Tibial nerve (tissue), 4 donors: ENCODE results near the gene AHNAK2.

Experiments used
- EP300 ChIP-seq, 2 donors: sonication (generic); formaldehyde crosslinking; IDR thresholded peaks; one replicate each; pipeline ENCODE4 v1.6.1; 2017; ENCODE audit warnings: antibody characterized with exemption in 2 of 2, mild to moderate bottlenecking in 1 of 2
- POLR2A ChIP-seq, 2 donors: fragments of 450-650 bp; IDR thresholded peaks; one replicate each; pipeline ENCODE4 v1.6.1; 2017; ENCODE audit warnings: antibody characterized with exemption in 2 of 2, mild to moderate bottlenecking in 2 of 2, moderate library complexity in 2 of 2
- TF ChIP-seq, protein P1 (sequence below), 5 experiments: fragments of 200-600 bp in 3 of 5; fragments of 450-650 bp in 2 of 5; sonication (generic) in 3 of 5; IDR thresholded peaks; one replicate each; pipeline ENCODE4 v1.5.1; 2016 to 2019; ENCODE audit warnings: antibody characterized with exemption in 5 of 5, mild to moderate bottlenecking in 3 of 5, moderate library complexity in 2 of 5

DNA sequence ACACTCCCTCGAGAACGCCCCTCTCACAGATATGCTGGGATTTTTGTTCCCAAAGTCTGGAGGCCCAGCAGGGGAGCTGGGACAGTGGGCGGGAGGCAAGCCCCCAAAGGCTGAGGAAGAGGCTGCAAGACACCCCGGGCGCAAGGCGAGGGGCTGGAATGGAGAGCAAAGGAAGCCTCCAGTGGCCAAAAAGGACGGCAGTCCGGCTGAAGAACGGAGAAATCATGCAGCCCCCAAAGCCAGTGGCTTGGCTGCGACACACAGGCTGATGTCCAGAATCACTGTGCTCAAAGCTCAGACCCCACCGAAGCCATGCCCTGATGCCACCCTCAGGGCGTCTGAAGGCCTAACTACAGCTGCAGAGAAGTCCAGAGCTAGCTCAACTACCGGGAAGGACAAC, 18.3 kb upstream of the AHNAK2 start:
- TF ChIP-seq, protein P1, sequence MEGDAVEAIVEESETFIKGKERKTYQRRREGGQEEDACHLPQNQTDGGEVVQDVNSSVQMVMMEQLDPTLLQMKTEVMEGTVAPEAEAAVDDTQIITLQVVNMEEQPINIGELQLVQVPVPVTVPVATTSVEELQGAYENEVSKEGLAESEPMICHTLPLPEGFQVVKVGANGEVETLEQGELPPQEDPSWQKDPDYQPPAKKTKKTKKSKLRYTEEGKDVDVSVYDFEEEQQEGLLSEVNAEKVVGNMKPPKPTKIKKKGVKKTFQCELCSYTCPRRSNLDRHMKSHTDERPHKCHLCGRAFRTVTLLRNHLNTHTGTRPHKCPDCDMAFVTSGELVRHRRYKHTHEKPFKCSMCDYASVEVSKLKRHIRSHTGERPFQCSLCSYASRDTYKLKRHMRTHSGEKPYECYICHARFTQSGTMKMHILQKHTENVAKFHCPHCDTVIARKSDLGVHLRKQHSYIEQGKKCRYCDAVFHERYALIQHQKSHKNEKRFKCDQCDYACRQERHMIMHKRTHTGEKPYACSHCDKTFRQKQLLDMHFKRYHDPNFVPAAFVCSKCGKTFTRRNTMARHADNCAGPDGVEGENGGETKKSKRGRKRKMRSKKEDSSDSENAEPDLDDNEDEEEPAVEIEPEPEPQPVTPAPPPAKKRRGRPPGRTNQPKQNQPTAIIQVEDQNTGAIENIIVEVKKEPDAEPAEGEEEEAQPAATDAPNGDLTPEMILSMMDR (IDR thresholded peaks at IDR 0.05), result no peak
- no peak for TF ChIP-seq POLR2A (IDR thresholded peaks at IDR 0.05)
- no peak for TF ChIP-seq EP300 (IDR thresholded peaks at IDR 0.05)
